HUES6 (cell line): ENCODE measurements around the gene SPINT1.
"Not testable (repeated sequence)": the region's sequence is repeated elsewhere in the genome, so short reads cannot be mapped to it uniquely, and the experiment has no call there.

ENCODE experiments used
- H3K27ac ChIP-seq: 2 replicates; pipeline ENCODE4 v1.7.0; 2013; ENCODE audit warnings: low read depth, mild to moderate bottlenecking, low read length, inconsistent platforms
- H3K27me3 ChIP-seq: 2 replicates; pipeline ENCODE4 v1.6.1; 2013; ENCODE audit warnings: low read length; ENCODE audit not compliant: control insufficient read depth, insufficient read depth
- H3K36me3 ChIP-seq: 2 replicates; pipeline ENCODE4 v1.6.1; 2013; ENCODE audit warnings: low read length; ENCODE audit not compliant: control insufficient read depth, insufficient read depth
- H3K4me1 ChIP-seq: 2 replicates; pipeline ENCODE4 v1.6.1; 2013; ENCODE audit warnings: low read length; ENCODE audit not compliant: control insufficient read depth, insufficient read depth
- H3K4me3 ChIP-seq: 2 replicates; pipeline ENCODE4 v1.5.1; 2013; ENCODE audit warnings: low read depth, low read length
- H3K9ac ChIP-seq: one replicate; pipeline ENCODE4 v1.6.1; 2013; ENCODE audit warnings: mild to moderate bottlenecking, low read length
- H3K9me3 ChIP-seq: 2 replicates; pipeline ENCODE4 v1.6.1; 2013; ENCODE audit warnings: low read depth, low read length; ENCODE audit not compliant: control insufficient read depth, insufficient read depth

SPINT1 gene

GRCh38 chr15:40861147-40861546, 17.3 kb downstream of the SPINT1 start:
- H3K9me3 ChIP-seq, H3K4me1 ChIP-seq, H3K9ac ChIP-seq, H3K4me3 ChIP-seq, H3K27me3 ChIP-seq, H3K27ac ChIP-seq: not testable (repeated sequence)
- peaks cover 10% of the 10 kb centered on the region for H3K36me3 ChIP-seq

- Histone ChIP-seq H3K9ac (no peak overlapping the region), H3K4me1 (no peaks in the 10 kb centered on the region; the same call in 1 of the 2 replicates), H3K9me3 (no peaks in the 10 kb centered on the region), H3K4me3 (no peak overlapping the region), H3K36me3 (no peaks in the 10 kb centered on the region), H3K27ac (no peak overlapping the region), H3K27me3 (no peaks in the 10 kb centered on the region)
Observed at GRCh38 chr15:40863660-40864270, 19.9 kb downstream of the SPINT1 start.

- Histone ChIP-seq H3K4me3 (no peak overlapping the region), H3K36me3 (no peaks in the 10 kb centered on the region), H3K27ac (no peak overlapping the region), H3K27me3 (no peaks in the 10 kb centered on the region; the same call in 1 of the 2 replicates), H3K9me3 (no peaks in the 10 kb centered on the region), H3K9ac (no peak overlapping the region), H3K4me1 (peaks cover 10% of the 10 kb centered on the region)
Observed at GRCh38 chr15:40867199-40867598, 23.4 kb downstream of the SPINT1 start.

GRCh38 chr15:40869686-40870085, 25.8 kb downstream of the SPINT1 start:
- H3K4me1 ChIP-seq: peaks cover 26% of the 10 kb centered on the region
- peaks cover 12% of the 10 kb centered on the region for H3K27me3 ChIP-seq
- H3K9me3 ChIP-seq: no peaks in the 10 kb centered on the region
- no peak overlapping the region for H3K4me3 ChIP-seq
- no peak overlapping the region for H3K9ac ChIP-seq
- no peaks in the 10 kb centered on the region for H3K36me3 ChIP-seq
- H3K27ac ChIP-seq: no peak overlapping the region

GRCh38 chr15:40870716-40871115, 26.9 kb downstream of the SPINT1 start:
- H3K9me3 ChIP-seq: no peaks in the 10 kb centered on the region
- no peaks in the 10 kb centered on the region for H3K36me3 ChIP-seq
- peaks cover 13% of the 10 kb centered on the region for H3K27me3 ChIP-seq
- H3K4me1 ChIP-seq: peaks cover 26% of the 10 kb centered on the region
- H3K4me3 ChIP-seq: no peak overlapping the region
- H3K27ac ChIP-seq: no peak overlapping the region
- no peak overlapping the region for H3K9ac ChIP-seq

- H3K27me3 ChIP-seq: peaks cover 13% of the 10 kb centered on the region
- H3K4me1 ChIP-seq: peaks cover 26% of the 10 kb centered on the region
- H3K27ac ChIP-seq: no peak overlapping the region
- H3K36me3 ChIP-seq: no peaks in the 10 kb centered on the region
- no peak overlapping the region for H3K4me3 ChIP-seq
- no peaks in the 10 kb centered on the region for H3K9me3 ChIP-seq
- H3K9ac ChIP-seq: no peak overlapping the region
Observed at GRCh38 chr15:40871749-40872617, 28.1 kb downstream of the SPINT1 start.

GRCh38 chr15:40872791-40873693, 29.2 kb downstream of the SPINT1 start:
- H3K27me3 ChIP-seq: peaks cover 13% of the 10 kb centered on the region
- H3K9me3 ChIP-seq: no peaks in the 10 kb centered on the region
- H3K4me3 ChIP-seq: peak overlapping the region; percentile 92
- no peak overlapping the region for H3K9ac ChIP-seq
- H3K36me3 ChIP-seq: no peaks in the 10 kb centered on the region
- peaks cover 26% of the 10 kb centered on the region for H3K4me1 ChIP-seq
- no peak overlapping the region for H3K27ac ChIP-seq

- no peaks in the 10 kb centered on the region for H3K36me3 ChIP-seq
- 0 out of 2 replicates have a peak within 1 kb of the TSS, but pooled peaks have one; percentile 26 for H3K27ac ChIP-seq
- peaks cover 13% of the 10 kb centered on the region for H3K27me3 ChIP-seq
- peaks cover 32% of the 10 kb centered on the region for H3K4me1 ChIP-seq
- H3K9me3 ChIP-seq: no peaks in the 10 kb centered on the region
- H3K9ac ChIP-seq: peak within 1 kb of the TSS; percentile 42
- H3K4me3 ChIP-seq: peak within 1 kb of the TSS; percentile 92
Observed at GRCh38 chr15:40873694-40874561, 30.1 kb downstream of the SPINT1 start, which contains the start of gene RHOV. Gene RHOV (minus strand): TSS chr15:40874234. CDS start chr15:40874139, 95 bp downstream.

- Histone ChIP-seq H3K9me3 (no peaks in the 10 kb centered on the region), H3K36me3 (no peaks in the 10 kb centered on the region)
Observed at GRCh38 chr15:40875991-40876730, 32.3 kb downstream of the SPINT1 start.

More at GRCh38 chr15:40875991-40876730, 32.3 kb downstream of the SPINT1 start:
- H3K27me3 ChIP-seq: peaks cover 13% of the 10 kb centered on the region
- no peak overlapping the region for H3K4me3 ChIP-seq
- H3K9ac ChIP-seq: no peak overlapping the region
- H3K4me1 ChIP-seq: peaks cover 33% of the 10 kb centered on the region
- no peak overlapping the region for H3K27ac ChIP-seq
